ENCODE measurements around the gene SLC25A39. TPM values are rescaled to one million over a fixed set of nuclear protein-coding genes. Genes with fewer than 3 reads are reported as not detected.

Gene SLC25A39
- total and polyA plus RNA-seq, 9 of the 15 experiments (the other 6 are each of a cell fraction or from before 2014, with no cell fraction given), result 4.8 to 267 (median 140) TPM

DNA sequence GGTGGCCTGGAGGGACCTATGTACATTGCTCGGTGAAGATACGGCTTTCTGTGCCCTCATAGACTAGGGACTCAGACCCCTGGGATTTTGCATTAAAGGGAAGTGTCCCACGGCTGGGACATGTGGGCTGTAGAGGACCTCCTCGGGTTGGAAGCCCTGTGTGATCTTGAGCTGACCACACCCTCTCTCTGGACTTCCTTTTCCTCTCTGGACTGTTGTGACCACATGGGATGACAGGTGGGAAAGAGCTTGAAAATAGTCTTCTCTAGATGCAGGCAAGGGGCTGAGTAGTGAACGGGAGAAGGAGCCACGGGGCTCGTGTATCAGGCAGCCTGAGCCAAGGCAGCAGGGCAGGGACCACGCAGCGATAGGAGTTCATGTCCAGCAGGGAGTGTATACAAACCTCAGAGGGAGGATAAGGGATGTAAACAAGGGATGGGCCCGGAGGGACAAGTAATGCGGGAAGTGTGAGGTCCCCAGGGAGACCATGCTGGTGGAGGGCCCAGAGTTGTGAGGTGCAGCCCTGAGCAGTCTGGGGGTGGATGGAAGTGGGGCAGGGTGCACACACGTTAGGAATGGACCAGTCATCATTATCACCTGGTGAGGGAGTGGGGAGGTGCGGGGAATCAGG, 52.2 kb downstream of the SLC25A39 start (continued):
- TF ChIP-seq SIX5 (IDR thresholded peaks at IDR 0.05; ENCODE audit: borderline replicate concordance in 1 of 2, insufficient read depth in 1 of 2, low read depth in 1 of 2, low read length in 2 of 2), result no peak
- no peak for TF ChIP-seq ZNF695 (CRISPR knock-in tag; IDR thresholded peaks at IDR 0.05)
- TF ChIP-seq, protein P1, sequence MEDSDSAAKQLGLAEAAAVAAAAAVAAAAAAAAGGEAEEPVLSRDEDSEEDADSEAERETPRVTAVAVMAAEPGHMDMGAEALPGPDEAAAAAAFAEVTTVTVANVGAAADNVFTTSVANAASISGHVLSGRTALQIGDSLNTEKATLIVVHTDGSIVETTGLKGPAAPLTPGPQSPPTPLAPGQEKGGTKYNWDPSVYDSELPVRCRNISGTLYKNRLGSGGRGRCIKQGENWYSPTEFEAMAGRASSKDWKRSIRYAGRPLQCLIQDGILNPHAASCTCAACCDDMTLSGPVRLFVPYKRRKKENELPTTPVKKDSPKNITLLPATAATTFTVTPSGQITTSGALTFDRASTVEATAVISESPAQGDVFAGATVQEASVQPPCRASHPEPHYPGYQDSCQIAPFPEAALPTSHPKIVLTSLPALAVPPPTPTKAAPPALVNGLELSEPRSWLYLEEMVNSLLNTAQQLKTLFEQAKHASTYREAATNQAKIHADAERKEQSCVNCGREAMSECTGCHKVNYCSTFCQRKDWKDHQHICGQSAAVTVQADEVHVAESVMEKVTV (CRISPR knock-in tag; IDR thresholded peaks at IDR 0.05), result no peak
- no peak for TF ChIP-seq TAF15 (IDR thresholded peaks at IDR 0.05; ENCODE audit: low read depth, low read length)
- no peak for TF ChIP-seq ZNF444 (CRISPR knock-in tag; IDR thresholded peaks at IDR 0.05)
- no peak for TF ChIP-seq RBM34 (IDR thresholded peaks at IDR 0.05; ENCODE audit: borderline replicate concordance, insufficient read depth, low read length)
- TF ChIP-seq MIER1 (IDR thresholded peaks at IDR 0.05; ENCODE audit: low read depth), result no peak
- TF ChIP-seq, protein P2, sequence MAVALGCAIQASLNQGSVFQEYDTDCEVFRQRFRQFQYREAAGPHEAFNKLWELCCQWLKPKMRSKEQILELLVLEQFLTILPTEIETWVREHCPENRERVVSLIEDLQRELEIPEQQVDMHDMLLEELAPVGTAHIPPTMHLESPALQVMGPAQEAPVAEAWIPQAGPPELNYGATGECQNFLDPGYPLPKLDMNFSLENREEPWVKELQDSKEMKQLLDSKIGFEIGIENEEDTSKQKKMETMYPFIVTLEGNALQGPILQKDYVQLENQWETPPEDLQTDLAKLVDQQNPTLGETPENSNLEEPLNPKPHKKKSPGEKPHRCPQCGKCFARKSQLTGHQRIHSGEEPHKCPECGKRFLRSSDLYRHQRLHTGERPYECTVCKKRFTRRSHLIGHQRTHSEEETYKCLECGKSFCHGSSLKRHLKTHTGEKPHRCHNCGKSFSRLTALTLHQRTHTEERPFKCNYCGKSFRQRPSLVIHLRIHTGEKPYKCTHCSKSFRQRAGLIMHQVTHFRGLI (CRISPR knock-in tag; IDR thresholded peaks at IDR 0.05), result no peak
- no peak for TF ChIP-seq RNF2 (IDR thresholded peaks at IDR 0.05)
- no peak for TF ChIP-seq COPS2 (conservative IDR thresholded peaks at IDR 0.05)
- TF ChIP-seq, protein P3, sequence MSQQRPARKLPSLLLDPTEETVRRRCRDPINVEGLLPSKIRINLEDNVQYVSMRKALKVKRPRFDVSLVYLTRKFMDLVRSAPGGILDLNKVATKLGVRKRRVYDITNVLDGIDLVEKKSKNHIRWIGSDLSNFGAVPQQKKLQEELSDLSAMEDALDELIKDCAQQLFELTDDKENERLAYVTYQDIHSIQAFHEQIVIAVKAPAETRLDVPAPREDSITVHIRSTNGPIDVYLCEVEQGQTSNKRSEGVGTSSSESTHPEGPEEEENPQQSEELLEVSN (IDR thresholded peaks at IDR 0.05; ENCODE audit: borderline replicate concordance in 1 of 2, extremely low read depth in 1 of 2, insufficient read depth in 1 of 2, insufficient read length in 1 of 2, low read depth in 1 of 2, low read length in 1 of 2, poor library complexity in 1 of 2, severe bottlenecking in 1 of 2), result no peak
- TF ChIP-seq SPI1 (IDR thresholded peaks at IDR 0.05; ENCODE audit: borderline replicate concordance, low read depth, low read length), result peak; percentile 41; the same call in 1 of the 2 replicates
- TF ChIP-seq ZSCAN29 (IDR thresholded peaks at IDR 0.05), result no peak
- TF ChIP-seq RBBP5 (IDR thresholded peaks at IDR 0.05; ENCODE audit: borderline replicate concordance, insufficient read depth, low read length, poor library complexity, severe bottlenecking), result no peak
- TF ChIP-seq, protein P4, sequence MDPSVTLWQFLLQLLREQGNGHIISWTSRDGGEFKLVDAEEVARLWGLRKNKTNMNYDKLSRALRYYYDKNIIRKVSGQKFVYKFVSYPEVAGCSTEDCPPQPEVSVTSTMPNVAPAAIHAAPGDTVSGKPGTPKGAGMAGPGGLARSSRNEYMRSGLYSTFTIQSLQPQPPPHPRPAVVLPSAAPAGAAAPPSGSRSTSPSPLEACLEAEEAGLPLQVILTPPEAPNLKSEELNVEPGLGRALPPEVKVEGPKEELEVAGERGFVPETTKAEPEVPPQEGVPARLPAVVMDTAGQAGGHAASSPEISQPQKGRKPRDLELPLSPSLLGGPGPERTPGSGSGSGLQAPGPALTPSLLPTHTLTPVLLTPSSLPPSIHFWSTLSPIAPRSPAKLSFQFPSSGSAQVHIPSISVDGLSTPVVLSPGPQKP (CRISPR knock-in tag; IDR thresholded peaks at IDR 0.05), result no peak
- TF ChIP-seq ZNF551 (CRISPR knock-in tag; IDR thresholded peaks at IDR 0.05), result no peak
- TF ChIP-seq, protein P5, sequence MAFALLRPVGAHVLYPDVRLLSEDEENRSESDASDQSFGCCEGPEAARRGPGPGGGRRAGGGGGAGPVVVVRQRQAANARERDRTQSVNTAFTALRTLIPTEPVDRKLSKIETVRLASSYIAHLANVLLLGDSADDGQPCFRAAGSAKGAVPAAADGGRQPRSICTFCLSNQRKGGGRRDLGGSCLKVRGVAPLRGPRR (CRISPR knock-in tag; IDR thresholded peaks at IDR 0.05), result no peak
- no peak for TF ChIP-seq ZBTB17 (CRISPR knock-in tag; IDR thresholded peaks at IDR 0.05)
- TF ChIP-seq IFI16 (CRISPR knock-in tag; IDR thresholded peaks at IDR 0.05), result no peak
- no peak for TF ChIP-seq ZFX (CRISPR knock-in tag; IDR thresholded peaks at IDR 0.05)
- no peak for TF ChIP-seq TAF9B (IDR thresholded peaks at IDR 0.05; ENCODE audit: partially characterized antibody)
- no peak for TF ChIP-seq NFIX (CRISPR knock-in tag; IDR thresholded peaks at IDR 0.05; ENCODE audit: low read depth)
- TF ChIP-seq RBM14 (IDR thresholded peaks at IDR 0.05; ENCODE audit: borderline replicate concordance, insufficient read depth, low read depth, low read length), result no peak
